HG03558 (cell line): ENCODE results near the gene WRAP53.
"Not testable (repeated sequence)": the region's sequence is repeated elsewhere in the genome, so short reads cannot be mapped to it uniquely, and the experiment has no call there.

Experiments
- ATAC-seq: cut with Tn5 transposase; IDR thresholded peaks from one replicate; pipeline ENCODE4 v1.9.1; 2021; ENCODE audit warnings: moderate number of reproducible peaks; ENCODE audit not compliant: unreplicated experiment; ENCODE audit errors: extremely low read depth

WRAP53 gene

GRCh38 chr17:7687908-7688807, at the start of gene WRAP53:
TSS of gene WRAP53 (plus strand) at chr17:7688477. CDS start at chr17:7688649, 172 bp downstream.
- ATAC-seq: peak; percentile 51

DNA sequence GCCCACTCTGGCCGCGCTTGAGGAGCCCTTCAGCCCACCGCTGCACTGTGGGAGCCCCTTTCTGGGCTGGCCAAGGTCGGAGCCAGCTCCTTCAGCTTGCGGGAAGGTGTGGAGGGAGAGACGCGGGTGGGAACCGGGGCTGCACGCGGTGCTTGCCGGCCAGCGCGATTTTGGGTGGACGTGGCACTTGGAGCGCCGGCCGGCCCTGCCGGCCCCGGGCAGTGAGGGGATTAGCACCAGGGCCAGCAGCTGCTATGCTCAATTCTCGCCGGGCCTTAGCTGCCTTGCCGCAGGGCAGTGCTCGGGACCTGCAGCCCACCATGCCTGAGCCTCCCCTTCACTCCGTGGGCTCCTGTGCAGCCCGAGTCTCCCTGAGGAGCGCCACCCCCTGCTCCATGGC, 47.5 kb upstream of the WRAP53 start:
- no peak for ATAC-seq

DNA sequence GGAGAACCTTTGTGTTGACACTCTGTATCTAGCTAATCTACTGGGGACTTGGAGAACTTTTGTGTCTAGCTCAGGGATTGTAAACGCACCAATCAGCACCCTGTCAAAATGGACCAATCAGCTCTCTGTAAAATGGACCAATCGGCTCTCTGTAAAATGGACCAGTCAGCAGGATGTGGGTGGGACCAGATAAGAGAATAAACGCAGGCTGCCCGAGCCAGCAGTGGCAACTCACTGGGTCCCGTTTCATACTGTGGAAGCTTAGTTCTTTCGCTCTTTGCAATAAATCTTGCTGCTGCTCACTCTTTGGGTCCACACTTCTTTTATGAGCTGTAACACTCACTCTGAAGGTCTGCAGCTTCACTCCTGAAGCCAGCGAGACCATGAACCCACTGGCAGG, 46.6 kb upstream of the WRAP53 start:
- not testable (repeated sequence) for ATAC-seq

DNA sequence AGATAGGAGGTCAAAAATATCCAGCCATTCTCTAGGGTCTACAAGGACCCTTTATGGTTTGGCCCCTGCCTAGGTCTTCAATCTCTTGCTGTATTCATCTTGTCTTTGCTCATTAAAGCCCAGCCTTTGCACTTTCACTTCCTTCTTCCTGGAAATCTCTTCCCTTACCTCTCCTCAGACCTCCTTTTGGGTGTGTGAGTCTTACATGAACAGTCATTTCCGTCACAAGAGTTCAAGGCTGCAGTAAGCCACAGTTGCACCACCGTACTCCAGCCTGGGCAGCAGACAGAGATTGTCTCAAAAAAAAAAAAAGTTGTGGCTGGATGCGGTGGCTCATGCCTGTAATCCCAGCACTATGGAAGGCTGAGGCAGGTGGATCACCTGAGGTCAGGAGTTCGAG, 43.5 kb upstream of the WRAP53 start:
- ATAC-seq: no peak

DNA sequence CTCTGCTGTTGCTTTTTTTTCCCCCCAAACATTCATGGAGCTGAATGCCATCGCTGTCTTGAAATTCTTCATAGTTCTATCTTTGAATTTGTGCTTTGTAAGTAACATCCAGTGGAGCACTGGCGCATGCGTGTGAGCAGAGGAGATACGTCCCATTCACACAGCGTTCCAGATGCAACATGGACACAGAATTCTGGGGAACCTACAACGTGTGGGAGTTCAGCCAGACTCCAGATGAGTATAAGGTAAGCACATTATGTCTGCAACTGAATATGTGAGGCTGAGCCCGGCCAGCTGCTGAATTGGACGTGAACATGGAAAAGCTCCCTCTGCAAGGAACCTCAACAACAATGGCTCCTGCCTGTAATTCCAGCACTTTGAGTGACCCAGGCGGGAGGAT, 41.8 kb upstream of the WRAP53 start:
- ATAC-seq: no peak

GRCh38 chr17:7647018-7647417, 41.3 kb upstream of the WRAP53 start:
- no peak for ATAC-seq

DNA sequence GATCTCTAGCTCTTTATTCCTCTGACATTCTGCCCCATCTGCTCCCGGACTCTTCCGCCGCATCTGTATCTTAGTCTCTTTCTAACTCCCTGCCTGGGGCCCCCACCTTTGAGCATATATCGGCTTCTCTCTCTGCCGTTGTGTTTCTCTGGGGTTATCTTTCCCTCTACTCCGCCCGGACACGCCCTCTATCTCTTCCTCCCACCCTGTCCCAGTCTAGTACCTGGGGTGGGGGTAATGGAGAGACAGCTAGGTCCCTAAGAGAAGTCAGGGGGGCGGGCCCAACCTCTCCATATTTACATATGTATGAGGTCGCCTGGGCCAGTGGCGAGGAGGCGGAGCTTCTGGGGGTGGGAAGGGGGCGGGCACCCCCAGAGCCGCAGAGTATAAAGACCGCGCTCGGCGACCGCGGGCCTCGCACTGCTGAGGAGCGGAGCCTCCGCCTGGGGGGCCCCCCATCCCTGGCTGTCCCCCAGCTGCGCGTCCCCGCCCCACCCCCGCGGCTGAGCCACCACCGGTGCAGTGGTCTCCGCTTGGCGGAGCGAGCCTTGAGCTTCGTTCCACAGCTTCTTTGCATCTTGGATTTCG, 37.7 kb upstream of the WRAP53 start, which contains the start of gene ATP1B2:
Gene ATP1B2 (plus strand): TSS at position 418 of the 588 bp plus-strand sequence. CDS start 593 bp downstream, outside the sequence.
- ATAC-seq: no peak

DNA sequence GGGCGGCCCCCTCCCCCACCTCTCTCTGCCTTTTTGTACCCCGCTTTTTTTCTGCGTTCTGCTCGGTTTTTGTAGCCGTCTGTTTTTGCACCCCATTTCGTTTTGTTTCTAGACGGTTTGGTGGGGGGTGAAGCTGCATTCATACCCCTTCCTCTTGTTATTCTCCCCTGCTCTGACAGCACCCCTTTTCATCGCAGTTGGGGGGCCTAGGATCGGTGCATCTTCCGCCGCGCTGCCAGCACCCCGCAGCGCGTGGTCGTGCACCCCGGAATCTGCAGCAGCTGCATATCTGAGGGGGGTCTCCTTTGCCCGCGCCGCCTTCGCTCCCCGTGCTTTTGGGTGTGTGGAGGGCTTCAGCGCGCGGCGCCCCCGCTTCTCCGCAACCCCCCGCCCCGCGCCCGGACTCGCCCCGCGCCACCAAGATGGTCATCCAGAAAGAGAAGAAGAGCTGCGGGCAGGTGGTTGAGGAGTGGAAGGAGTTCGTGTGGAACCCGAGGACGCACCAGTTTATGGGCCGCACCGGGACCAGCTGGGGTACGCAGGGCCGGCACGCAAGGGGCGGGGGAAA, 37.1 kb upstream of the WRAP53 start:
- ATAC-seq: no peak

DNA sequence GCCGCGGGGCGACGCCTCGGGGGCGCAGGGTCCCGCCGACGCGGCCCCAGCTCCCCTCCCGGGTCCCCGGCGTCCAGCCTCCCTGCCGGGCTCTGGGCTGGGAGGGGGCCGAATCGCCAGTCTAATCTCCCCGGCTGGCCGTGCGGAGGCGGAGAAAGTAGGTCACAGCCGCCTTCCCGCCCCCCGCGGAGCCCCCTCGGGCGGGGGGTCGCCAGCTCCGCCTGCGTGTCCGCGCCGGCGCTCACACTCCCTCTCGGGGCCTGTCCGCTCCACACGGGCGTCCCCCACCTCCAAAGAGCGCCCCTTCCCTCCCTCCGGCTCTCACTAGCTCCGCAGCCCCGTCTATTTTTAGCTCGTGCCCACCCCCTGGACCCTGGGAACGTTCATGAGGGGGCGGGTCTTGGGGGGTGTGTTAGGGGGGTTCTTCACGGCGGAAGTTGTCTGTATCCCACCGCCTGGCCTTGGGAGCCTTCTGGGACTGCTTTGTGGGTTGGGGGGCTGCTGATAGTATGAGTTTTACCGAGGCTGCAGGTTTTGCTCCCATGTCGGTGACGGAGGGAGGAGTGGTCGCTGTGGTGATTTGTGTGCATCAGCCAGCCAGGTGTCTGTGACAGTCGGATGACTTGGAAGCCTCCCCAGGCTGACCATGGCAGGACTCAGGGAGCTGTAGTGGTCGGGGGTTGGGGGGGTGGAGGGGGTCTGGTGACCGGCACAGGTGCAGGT, 36.5 kb upstream of the WRAP53 start:
- ATAC-seq: no peak

- no peak for ATAC-seq
Measured at GRCh38 chr17:7652388-7653356, 35.6 kb upstream of the WRAP53 start.

DNA sequence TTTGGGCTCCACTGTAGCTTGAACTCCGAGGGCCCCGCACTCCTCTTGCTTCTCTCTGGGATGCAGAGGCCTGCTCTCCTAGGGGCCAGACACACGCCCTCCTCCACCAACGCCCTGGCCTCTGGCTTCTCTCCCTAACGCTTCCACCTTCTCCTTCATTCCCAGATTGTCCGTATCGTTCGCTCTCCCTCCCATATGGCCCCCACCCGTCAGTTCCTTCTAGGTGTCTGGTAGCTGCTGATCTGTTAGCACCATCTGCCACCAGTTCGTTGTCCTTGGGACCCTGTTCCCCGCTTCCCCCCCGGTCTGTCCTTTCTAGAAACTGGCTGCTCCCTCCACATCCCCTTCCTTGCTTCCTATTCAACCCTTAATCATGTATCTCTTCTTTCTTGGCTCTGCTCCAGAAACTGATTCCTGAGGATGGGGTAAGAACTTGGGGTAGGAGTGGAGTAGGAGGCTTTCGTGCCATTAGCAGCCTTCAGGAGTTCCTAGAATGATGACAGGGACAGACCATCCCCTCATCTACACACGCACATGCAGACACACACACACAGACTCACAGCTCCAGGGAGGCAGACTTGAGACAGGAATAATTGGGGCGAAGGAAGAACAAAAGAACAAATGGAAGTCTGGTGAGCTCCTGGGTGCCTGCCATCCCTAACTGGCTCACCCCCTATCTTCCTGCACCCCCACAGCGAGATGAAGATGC, 33.3 kb upstream of the WRAP53 start:
- ATAC-seq: no peak

GRCh38 chr17:7655541-7655840, 32.8 kb upstream of the WRAP53 start:
- no peak for ATAC-seq

DNA sequence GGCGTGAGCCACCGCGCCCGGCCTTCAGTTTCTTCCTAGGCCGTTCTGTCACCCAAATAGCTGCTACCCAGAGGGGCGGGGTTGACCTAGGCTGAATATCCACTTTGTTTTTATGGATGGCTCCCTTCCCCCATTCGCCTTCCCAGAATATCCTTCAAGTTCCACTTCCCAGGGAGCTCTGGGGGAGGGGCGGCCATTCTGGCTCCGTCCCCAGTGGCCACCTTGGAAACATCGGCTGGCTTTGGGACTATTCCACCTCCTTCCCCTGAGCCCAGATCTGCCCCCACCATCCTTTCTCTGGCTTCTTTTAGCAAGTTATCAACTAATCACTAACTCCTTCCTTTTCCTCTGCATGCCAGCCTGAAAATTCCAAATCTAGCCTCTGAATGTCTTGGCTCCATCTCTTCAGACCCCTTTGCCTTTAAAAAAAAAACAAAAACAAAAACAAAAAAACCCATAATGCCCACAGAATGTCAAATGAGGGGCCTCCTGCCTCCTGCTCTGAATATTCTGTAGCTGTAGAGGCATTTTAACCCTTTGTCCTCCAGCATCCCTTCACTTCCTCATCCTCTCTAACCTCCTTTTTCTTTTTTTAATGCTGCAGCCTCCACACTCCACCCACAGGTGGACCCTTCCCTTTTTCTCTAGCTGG, 31.2 kb upstream of the WRAP53 start:
- no peak for ATAC-seq

- ATAC-seq: no peak
Measured at GRCh38 chr17:7667656-7668406, 20.4 kb upstream of the WRAP53 start.

GRCh38 chr17:7668482-7668881, 19.8 kb upstream of the WRAP53 start:
- ATAC-seq: no peak

DNA sequence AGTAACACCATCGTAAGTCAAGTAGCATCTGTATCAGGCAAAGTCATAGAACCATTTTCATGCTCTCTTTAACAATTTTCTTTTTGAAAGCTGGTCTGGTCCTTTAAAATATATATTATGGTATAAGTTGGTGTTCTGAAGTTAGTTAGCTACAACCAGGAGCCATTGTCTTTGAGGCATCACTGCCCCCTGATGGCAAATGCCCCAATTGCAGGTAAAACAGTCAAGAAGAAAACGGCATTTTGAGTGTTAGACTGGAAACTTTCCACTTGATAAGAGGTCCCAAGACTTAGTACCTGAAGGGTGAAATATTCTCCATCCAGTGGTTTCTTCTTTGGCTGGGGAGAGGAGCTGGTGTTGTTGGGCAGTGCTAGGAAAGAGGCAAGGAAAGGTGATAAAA, 15.0 kb upstream of the WRAP53 start:
- ATAC-seq: no peak

- no peak for ATAC-seq
Measured at GRCh38 chr17:7674934-7675333, 13.3 kb upstream of the WRAP53 start.

DNA sequence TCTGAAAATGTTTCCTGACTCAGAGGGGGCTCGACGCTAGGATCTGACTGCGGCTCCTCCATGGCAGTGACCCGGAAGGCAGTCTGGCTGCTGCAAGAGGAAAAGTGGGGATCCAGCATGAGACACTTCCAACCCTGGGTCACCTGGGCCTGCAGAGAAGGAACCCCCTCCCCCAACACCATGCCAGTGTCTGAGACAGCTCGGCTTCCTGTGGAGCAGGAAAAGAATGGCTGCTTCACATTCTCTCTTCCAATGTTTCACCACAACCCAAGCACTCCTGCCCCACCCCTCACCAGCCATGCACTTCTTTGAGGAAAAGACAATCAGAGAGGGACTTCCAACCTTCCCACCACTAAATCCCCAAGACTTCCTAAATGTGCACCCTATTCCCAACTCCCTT, 11.7 kb upstream of the WRAP53 start:
- no peak for ATAC-seq
